ENCODE measurements around the gene NSUN3. TPM values are rescaled to one million over a fixed set of nuclear protein-coding genes. Genes with fewer than 3 reads are reported as not detected.
A peak's percentile ranks its signal among the peaks of the same experiment; 100 is the strongest.
"Not testable (repeated sequence)": the region's sequence is repeated elsewhere in the genome, so short reads cannot be mapped to it uniquely, and the experiment has no call there.

The NSUN3 gene
- 8.7 TPM for polyA plus RNA-seq

GRCh38 chr3:94062513-94063404 lies at the start of gene NSUN3, which contains the start of gene DHFR2:
NSUN3 (plus strand) TSS chr3:94063061; CDS start chr3:94063127, 66 bp downstream.
DHFR2 (minus strand) TSS chr3:94062916; CDS start chr3:94061511, 1,405 bp downstream.
- Mint-ChIP-seq H3K4me1 (peaks cover 22 to 38% (median 36%) of the 10 kb centered on the region in 3 donors), H3K27ac (peak within 1 kb of the TSS; percentile 87 to 100 (median 100)), H3K9me3 (peaks cover 0 to 1% (median 0%) of the 10 kb centered on the region in 3 donors), H3K36me3 (peaks cover 3% of the 10 kb centered on the region), H3K27me3 (no peaks in the 10 kb centered on the region), H3K4me3 (peak within 1 kb of the TSS; percentile 96 to 99 (median 98))

- Mint-ChIP-seq H3K4me3 (peak overlapping the region in 1 of 4 donors; percentile 23), H3K9me3 (no peaks in the 10 kb centered on the region), H3K4me1 (peaks cover 0 to 10% (median 7%) of the 10 kb centered on the region in 3 donors), H3K27me3 (no peaks in the 10 kb centered on the region), H3K36me3 (peaks cover 23% of the 10 kb centered on the region), H3K27ac (peak overlapping the region in 1 of 3 donors; percentile 35)
Measured at GRCh38 chr3:94015025-94015424, 47.8 kb upstream of the NSUN3 start.

GRCh38 chr3:94019659-94020058 lies 43.2 kb upstream of the NSUN3 start:
- peaks cover 0 to 6% (median 6%) of the 10 kb centered on the region in 3 donors for H3K4me1 Mint-ChIP-seq
- H3K36me3 Mint-ChIP-seq, result peaks cover 13% of the 10 kb centered on the region
- H3K27ac Mint-ChIP-seq, result no peak overlapping the region
- no peaks in the 10 kb centered on the region for H3K27me3 Mint-ChIP-seq
- H3K9me3 Mint-ChIP-seq, result no peaks in the 10 kb centered on the region
- H3K4me3 Mint-ChIP-seq, result no peak overlapping the region

DNA sequence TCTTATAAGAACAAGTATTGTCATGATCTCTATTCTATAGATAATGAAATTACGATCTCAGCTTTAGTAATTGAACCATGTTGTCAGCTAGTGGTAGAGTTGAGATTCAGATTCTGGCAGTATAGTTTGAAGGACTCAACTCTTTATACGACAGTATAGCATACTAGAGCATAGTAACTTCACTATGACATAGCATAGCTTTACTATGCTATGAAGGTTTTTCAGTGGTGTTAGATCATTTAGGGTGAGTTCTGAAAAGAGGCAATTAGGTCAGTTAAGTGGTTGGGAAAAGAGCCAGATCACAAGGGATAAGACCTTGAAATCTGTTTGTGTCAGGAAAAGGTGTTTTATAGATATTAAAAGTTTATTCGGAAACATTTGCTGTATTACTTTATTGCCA lies 42.6 kb upstream of the NSUN3 start:
- Mint-ChIP-seq H3K27me3 (no peaks in the 10 kb centered on the region), H3K36me3 (peaks cover 8% of the 10 kb centered on the region)

GRCh38 chr3:94024385-94024784 lies 38.5 kb upstream of the NSUN3 start:
- Mint-ChIP-seq H3K27me3 (no peaks in the 10 kb centered on the region), H3K27ac (no peak overlapping the region), H3K4me1 (no peaks in the 10 kb centered on the region), H3K9me3 (no peaks in the 10 kb centered on the region), H3K36me3 (peaks cover 6% of the 10 kb centered on the region), H3K4me3 (no peak overlapping the region)

More for the DNA sequence above, 42.6 kb upstream of the NSUN3 start:
- Mint-ChIP-seq H3K4me3 (no peak overlapping the region), H3K9me3 (no peaks in the 10 kb centered on the region), H3K4me1 (no peaks in the 10 kb centered on the region), H3K27ac (no peak overlapping the region)

- H3K27me3 Mint-ChIP-seq, result no peaks in the 10 kb centered on the region
- H3K27ac Mint-ChIP-seq, result no peak overlapping the region
- no peaks in the 10 kb centered on the region for H3K4me1 Mint-ChIP-seq
- H3K4me3 Mint-ChIP-seq, result no peak overlapping the region
- H3K9me3 Mint-ChIP-seq, result no peaks in the 10 kb centered on the region
- peaks cover 3% of the 10 kb centered on the region for H3K36me3 Mint-ChIP-seq
Measured at GRCh38 chr3:94026623-94027022, 36.2 kb upstream of the NSUN3 start.

- H3K27ac Mint-ChIP-seq, result peak within 1 kb of the TSS in 1 of 3 donors; percentile 44
- H3K36me3 Mint-ChIP-seq, result peaks cover 8% of the 10 kb centered on the region
- H3K9me3 Mint-ChIP-seq, result no peaks in the 10 kb centered on the region
- no peaks in the 10 kb centered on the region for H3K27me3 Mint-ChIP-seq
- H3K4me1 Mint-ChIP-seq, result no peaks in the 10 kb centered on the region
- H3K4me3 Mint-ChIP-seq, result no peak within 1 kb of the TSS
Measured at GRCh38 chr3:94028093-94028837, 34.6 kb upstream of the NSUN3 start, which contains the start of gene STX19. STX19 (minus strand) TSS chr3:94028597; CDS start chr3:94015269, 13,328 bp downstream.

DNA sequence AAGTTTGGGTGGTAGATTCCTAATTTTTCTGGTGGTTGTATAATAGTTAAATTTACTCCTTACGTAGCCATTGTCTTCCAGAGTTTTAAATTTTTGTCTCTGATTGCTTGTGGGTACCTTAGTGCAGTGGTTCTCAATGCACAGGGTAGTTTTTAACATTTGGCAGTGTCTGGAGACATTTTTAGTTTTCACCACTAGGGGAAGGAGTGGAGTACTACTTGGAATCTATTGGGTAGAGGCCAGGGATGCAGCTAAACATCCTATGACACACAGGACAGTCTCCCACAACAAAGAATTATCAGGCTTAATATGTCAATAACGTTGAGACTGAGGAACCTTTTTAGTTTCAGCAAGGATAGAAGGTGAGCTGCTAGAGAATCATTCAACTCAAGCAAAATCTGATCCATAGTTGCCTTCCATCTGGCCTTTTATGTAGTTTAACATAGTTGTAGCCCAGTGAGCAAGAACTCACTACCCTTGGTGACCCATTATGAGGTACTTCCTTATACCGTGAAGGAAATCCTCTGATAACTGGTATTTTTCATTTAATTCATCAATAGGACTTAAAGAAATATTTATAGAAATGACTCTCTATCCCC lies 25.9 kb upstream of the NSUN3 start:
- Mint-ChIP-seq H3K4me1 (no peaks in the 10 kb centered on the region), H3K36me3 (peaks cover 1% of the 10 kb centered on the region), H3K27me3 (no peaks in the 10 kb centered on the region), H3K9me3 (no peaks in the 10 kb centered on the region), H3K4me3 (no peak overlapping the region), H3K27ac (no peak overlapping the region)

- Mint-ChIP-seq H3K4me3 (no peak overlapping the region), H3K36me3 (no peaks in the 10 kb centered on the region), H3K27me3 (no peaks in the 10 kb centered on the region), H3K9me3 (no peaks in the 10 kb centered on the region), H3K27ac (no peak overlapping the region), H3K4me1 (no peaks in the 10 kb centered on the region)
Measured at GRCh38 chr3:94043285-94043684, 19.6 kb upstream of the NSUN3 start.

- H3K9me3 Mint-ChIP-seq, H3K4me1 Mint-ChIP-seq, H3K36me3 Mint-ChIP-seq, H3K27me3 Mint-ChIP-seq, H3K27ac Mint-ChIP-seq, H3K4me3 Mint-ChIP-seq: not testable (repeated sequence)
Measured at GRCh38 chr3:94044100-94044936, 18.5 kb upstream of the NSUN3 start.

- Mint-ChIP-seq H3K9me3 (no peaks in the 10 kb centered on the region), H3K27me3 (no peaks in the 10 kb centered on the region), H3K4me1 (no peaks in the 10 kb centered on the region), H3K36me3 (peaks cover 1% of the 10 kb centered on the region), H3K4me3 (no peak overlapping the region), H3K27ac (no peak overlapping the region)
Measured at GRCh38 chr3:94046533-94046932, 16.3 kb upstream of the NSUN3 start.

DNA sequence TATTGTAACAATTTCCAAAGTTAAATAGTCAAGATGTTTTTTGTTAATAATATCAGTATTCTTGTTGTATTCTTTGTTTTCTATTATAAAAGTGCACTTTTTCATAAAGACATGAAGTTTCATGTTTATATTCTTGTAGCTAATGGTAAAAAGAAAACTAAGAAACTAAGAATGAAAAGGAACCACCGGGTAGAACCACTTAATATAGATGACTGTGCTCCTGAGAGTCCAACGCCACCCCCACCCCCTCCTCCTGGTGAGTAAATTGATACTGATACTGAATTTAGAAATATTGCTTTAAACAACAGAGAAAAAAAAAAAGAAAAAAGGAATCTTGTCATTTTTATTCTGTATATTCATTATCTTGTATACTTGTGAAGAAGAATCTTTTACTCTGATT lies 13.6 kb upstream of the NSUN3 start:
- H3K27me3 Mint-ChIP-seq, result no peaks in the 10 kb centered on the region
- H3K4me3 Mint-ChIP-seq, result no peak overlapping the region
- no peak overlapping the region for H3K27ac Mint-ChIP-seq
- H3K36me3 Mint-ChIP-seq, result peaks cover 5% of the 10 kb centered on the region
- H3K4me1 Mint-ChIP-seq, result no peaks in the 10 kb centered on the region
- no peaks in the 10 kb centered on the region for H3K9me3 Mint-ChIP-seq

DNA sequence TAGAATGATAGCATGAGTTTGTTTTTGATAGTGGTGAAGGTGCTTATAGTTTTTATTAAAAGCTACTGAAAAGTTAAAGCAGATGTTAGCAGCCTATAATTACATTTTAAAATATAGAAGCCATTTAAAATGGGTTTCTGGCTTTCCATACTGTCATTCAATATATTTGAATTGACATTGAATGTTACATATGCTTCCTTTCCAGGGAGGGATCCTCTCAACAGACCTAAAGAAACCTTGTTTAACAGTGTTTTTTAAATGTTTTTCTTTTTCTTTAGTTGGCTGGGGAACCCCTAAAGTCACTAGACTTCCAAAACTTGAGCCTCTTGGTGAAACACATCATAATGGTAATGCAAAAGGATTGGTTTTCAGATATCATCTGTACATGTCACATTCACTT lies 12.3 kb upstream of the NSUN3 start:
- Mint-ChIP-seq H3K27me3 (no peaks in the 10 kb centered on the region), H3K4me3 (no peak overlapping the region)

GRCh38 chr3:94061297-94061696 lies 1.6 kb upstream of the NSUN3 start:
- peak overlapping the region in 1 of 4 donors; percentile 42 for H3K4me3 Mint-ChIP-seq
- H3K4me1 Mint-ChIP-seq, result peaks cover 14 to 30% (median 28%) of the 10 kb centered on the region in 3 donors
- no peak overlapping the region for H3K27ac Mint-ChIP-seq
- H3K36me3 Mint-ChIP-seq, result no peaks in the 10 kb centered on the region
- H3K27me3 Mint-ChIP-seq, result no peaks in the 10 kb centered on the region
- H3K9me3 Mint-ChIP-seq, result no peaks in the 10 kb centered on the region

More for the DNA sequence above, 12.3 kb upstream of the NSUN3 start:
- Mint-ChIP-seq H3K36me3 (peaks cover 5% of the 10 kb centered on the region), H3K27ac (no peak overlapping the region), H3K4me1 (no peaks in the 10 kb centered on the region), H3K9me3 (no peaks in the 10 kb centered on the region)
